Heart right ventricle (tissue), 16 donors: ENCODE measurements around the gene PPP1R15B. TPM values are rescaled to one million over a fixed set of nuclear protein-coding genes. Genes with fewer than 3 reads are reported as not detected.

Source experiments
- ATAC-seq, 8 donors: fragments of 200-7000 bp; cut with Tn5 transposase; one replicate each; pipeline ENCODE4 v1.9.1; 2020; ENCODE audit warnings: mild to moderate bottlenecking in 8 of 8, moderate library complexity in 8 of 8, moderate number of reproducible peaks in 1 of 8
- DNase-seq, 2 donors: peaks; one replicate each; pipeline ENCODE4 v3.0.0-alpha.2; 2020
- H3K27ac ChIP-seq, 10 donors: fragments of 200-600 bp; sonication (generic) in 2 of 10; one replicate each; pipeline versions ENCODE4 v1.5.0 to v1.8.0; 2020 to 2022; ENCODE audit warnings: mild to moderate bottlenecking in 3 of 10
- H3K27me3 ChIP-seq, 7 donors: fragments of 200-600 bp; one replicate each; pipeline ENCODE4 v1.8.0; 2021 to 2022; ENCODE audit warnings: mild to moderate bottlenecking in 2 of 7
- H3K36me3 ChIP-seq, 9 donors: fragments of 200-600 bp; sonication (generic) in 1 of 9; one replicate each; pipeline versions ENCODE4 v1.5.0 to v1.8.0; 2020 to 2022; ENCODE audit warnings: mild to moderate bottlenecking in 2 of 9
- H3K4me1 ChIP-seq, 9 donors: fragments of 200-600 bp; sonication (generic) in 1 of 9; one replicate each; pipeline versions ENCODE4 v1.5.0 to v1.8.0; 2020 to 2022; ENCODE audit warnings: mild to moderate bottlenecking in 4 of 9
- H3K4me3 ChIP-seq, 10 donors: fragments of 200-600 bp; sonication (generic) in 2 of 10; one replicate each; pipeline versions ENCODE4 v1.5.0 to v1.8.0; 2020 to 2022; ENCODE audit warnings: mild to moderate bottlenecking in 7 of 10, moderate library complexity in 2 of 10
- H3K9me3 ChIP-seq, 11 donors: fragments of 200-600 bp in 10 of 11; sonication (generic) in 2 of 11; one replicate each; pipeline versions ENCODE4 v1.5.0 to v1.8.0; 2013 to 2022; ENCODE audit warnings: mild to moderate bottlenecking in 2 of 11, control low read depth in 1 of 11, moderate library complexity in 1 of 11
- CTCF ChIP-seq, 9 donors: fragments of 200-600 bp; sonication (generic) in 2 of 9; IDR thresholded peaks; one replicate each; pipeline versions ENCODE4 v1.5.0 to v1.8.0; 2021 to 2022; ENCODE audit warnings: antibody characterized with exemption in 9 of 9, mild to moderate bottlenecking in 5 of 9, moderate library complexity in 1 of 9
- WGBS, 2 donors: extraction: QIAGEN DNeasy Blood & Tissue Kit; methylation state at CpG; one replicate each; pipeline ENCODE4 v1.1.7; 2013; ENCODE audit warnings: inconsistent platforms in 1 of 2; 5-methylcytosine and 5-hydroxymethylcytosine counted together
- intact Hi-C, 10 donors: fragments of 100-400 bp; cut with DNase I; formaldehyde crosslinking; loops; one replicate each; pipeline versions ENCODE4 v1.11.1 to v1.14.2; 2022
- polyA plus RNA-seq, 2 donors: library from polyadenylated mRNA; stranded (reverse); fragments of 200-250 nt; gene quantifications; one replicate each; pipeline ENCODE4 v1.2.3, GENCODE V29; 2013
- total RNA-seq, 10 donors: library from RNA; stranded (reverse); fragmentation: NEBNext Ultra II Directional in 3 of 10; extraction: Animal tissue kit (Norgen Biotek cat#: 25700) in 3 of 10; gene quantifications; one replicate each; pipeline versions ENCODE4 v1.2.1 to v1.2.4, GENCODE V29; 2021 to 2023
- donor health status: Arrhythmogenic right ventricular cardiomyopathy.
- donor health status: ischemic (EF 13 %, LVEDD 7.1; RV severe dilation, severe dysfunction).
- donor health status: healthy with polysubstance abuse.
- donor health status: DM: no; HTN: yes; CAD: no.
- donor health status: DM: no; HTN: no; CAD: no.
- donor health status: ischemic (EF 25% LVEDD 6.9; RV normal size, moderate dysfunction).
- donor health status: ischemic (EF 25% LVEDD 5.7; RV mildly dilated, moderate dysfunction).
- donor health status: healthy.
- donor health status: DM: yes; HTN: yes; CAD: no.
- donor health status: Ischemic cardiomyopathy.
- donor health status: ischemic (EF 35%, LVEDD 5.7; RV mildly dilated, moderate dysfunction).
- donor health status: nonischemic (EF 11% LVEDD 7.7; RV severe dilation, severe dysfunction).
- donor health status: DM: yes; HTN: yes; CAD: no.
- donor health status: PGD.
- donor health status: ischemic (EF 29% LVEDD 5.4; RV normal size, mild dysfunction).
- donor health status: nonischemic (EF 23%, LVEDD 6.1; RV moderate dilation, normal function).

PPP1R15B gene
- total and polyA plus RNA-seq, 12 donors, result 8.4 to 47.3 (median 21.5) TPM

GRCh38 chr1:204429746-204430145 lies 18.1 kb upstream of the PPP1R15B start:
- DNase-seq, result no peak

GRCh38 chr1:204426971-204427701 lies 15.5 kb upstream of the PPP1R15B start:
- ATAC-seq (no peak), DNase-seq (no peak)
- peak overlapping the region in 1 of 10 donors; percentile 15 for H3K27ac ChIP-seq
- H3K27me3 ChIP-seq, result no peaks in the 10 kb centered on the region
- no peaks in the 10 kb centered on the region for H3K9me3 ChIP-seq
- H3K4me3 ChIP-seq, result no peak overlapping the region
- no peak for TF ChIP-seq CTCF (IDR thresholded peaks at IDR 0.05)
- WGBS, 2 donors, result 96 to 97% methylated on average over 9 of the region's 9 CpGs
- intact Hi-C loops, result no loop called here
- peaks cover 0 to 24% (median 6%) of the 10 kb centered on the region in 9 donors for H3K4me1 ChIP-seq
- peaks cover 0 to 100% (median 81%) of the 10 kb centered on the region in 9 donors for H3K36me3 ChIP-seq

More at GRCh38 chr1:204429746-204430145, 18.1 kb upstream of the PPP1R15B start:
- Histone ChIP-seq H3K9me3 (no peaks in the 10 kb centered on the region), H3K4me3 (no peak overlapping the region), H3K36me3 (peaks cover 0 to 100% (median 88%) of the 10 kb centered on the region in 9 donors), H3K27ac (no peak overlapping the region), H3K4me1 (peaks cover 0 to 31% (median 10%) of the 10 kb centered on the region in 9 donors), H3K27me3 (no peaks in the 10 kb centered on the region)
- intact Hi-C loops, result loop anchor here in 6 of 10 donors (5.0 kb wide), 2 partner anchors 68 to 73 kb away; no protein-coding TSS in a partner anchor
- no peak for TF ChIP-seq CTCF (IDR thresholded peaks at IDR 0.05)
- WGBS, 2 donors, result 86 to 90% methylated on average over 18 of the region's 18 CpGs
- ATAC-seq, result no peak

- 95 to 96% methylated on average over 2 of the region's 2 CpGs for WGBS, 2 donors
- Histone ChIP-seq H3K4me1 (peaks cover 0 to 19% (median 4%) of the 10 kb centered on the region in 9 donors), H3K9me3 (no peaks in the 10 kb centered on the region), H3K36me3 (peaks cover 0 to 100% (median 80%) of the 10 kb centered on the region in 9 donors), H3K27me3 (no peaks in the 10 kb centered on the region), H3K27ac (peak overlapping the region in 2 of 10 donors; percentile 5 to 44), H3K4me3 (no peak overlapping the region)
- DNase-seq, result no peak
- no peak for TF ChIP-seq CTCF (IDR thresholded peaks at IDR 0.05)
- no peak for ATAC-seq
- intact Hi-C loops, result no loop called here
Measured at GRCh38 chr1:204426474-204426873, 14.9 kb upstream of the PPP1R15B start.

- H3K27me3 ChIP-seq, result no peaks in the 10 kb centered on the region
- peak overlapping the region in 2 of 10 donors; percentile 5 to 44 for H3K27ac ChIP-seq
- WGBS, 2 donors, result 87 to 91% methylated on average over 5 of the region's 5 CpGs
- H3K4me1 ChIP-seq, result peaks cover 0 to 15% (median 0%) of the 10 kb centered on the region in 9 donors
- no peaks in the 10 kb centered on the region for H3K9me3 ChIP-seq
- peaks cover 0 to 100% (median 83%) of the 10 kb centered on the region in 9 donors for H3K36me3 ChIP-seq
- peak in 2 of 8 donors; percentile 31 to 50 for ATAC-seq
- no peak for TF ChIP-seq CTCF (IDR thresholded peaks at IDR 0.05)
- intact Hi-C loops, result no loop called here
- no peak for DNase-seq
- no peak overlapping the region for H3K4me3 ChIP-seq
Measured at GRCh38 chr1:204426035-204426436, 14.4 kb upstream of the PPP1R15B start.
